HG03025 (cell line): Measurements from ENCODE around the gene ERFE.

Source experiments
- ATAC-seq: cut with Tn5 transposase; IDR thresholded peaks from one replicate; pipeline ENCODE4 v1.9.1; 2021; ENCODE audit warnings: mild to moderate bottlenecking, moderate library complexity; ENCODE audit not compliant: unreplicated experiment, low FRiP score

Gene ERFE

GRCh38 chr2:238138331-238139195 lies 20.2 kb upstream of the ERFE start, which contains the start of gene KLHL30:
KLHL30 (plus strand) TSS chr2:238138668; CDS start chr2:238140755, 2,087 bp downstream.
- ATAC-seq: no peak

DNA sequence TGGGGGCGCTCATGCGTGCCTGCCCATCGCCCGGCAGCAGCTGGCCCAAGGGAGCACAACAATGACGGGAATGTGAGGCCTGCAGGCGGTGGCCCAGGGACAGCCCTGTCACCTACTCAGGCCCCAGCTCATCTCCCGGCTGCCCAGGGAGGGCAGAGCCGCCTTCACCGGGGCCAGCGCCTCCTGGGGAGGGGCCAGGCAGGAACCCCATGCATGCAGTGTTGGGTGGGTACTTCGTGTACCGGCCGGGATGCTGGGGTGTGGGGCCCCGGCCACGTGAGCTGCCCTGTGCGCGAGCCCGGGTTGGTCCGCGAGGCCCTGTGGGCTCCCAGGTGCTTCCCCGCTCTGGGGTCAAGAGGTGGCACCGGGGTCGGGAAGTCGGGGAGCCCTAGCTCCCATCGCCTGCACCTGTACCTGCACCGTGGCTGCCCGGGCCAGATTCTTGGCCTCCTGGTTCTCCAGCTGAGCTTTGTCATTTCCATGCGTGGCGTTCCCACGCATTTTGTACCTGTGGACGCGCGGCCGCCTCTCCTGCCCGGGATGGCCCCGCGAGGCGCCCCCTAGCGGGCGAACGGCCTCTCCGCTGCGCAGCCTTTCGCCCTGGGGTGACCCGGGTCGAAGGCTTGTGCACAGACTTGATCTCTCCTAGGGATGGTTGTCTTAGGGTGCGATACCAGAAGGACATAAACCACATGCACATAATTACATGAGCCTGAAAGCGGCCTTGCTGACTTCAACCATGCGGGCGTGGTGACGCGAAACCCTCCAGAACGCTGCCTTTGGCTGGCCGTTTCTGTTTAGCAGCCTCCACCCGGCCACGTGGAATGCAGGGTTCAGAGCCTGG lies 19.4 kb upstream of the ERFE start:
- no peak for ATAC-seq

DNA sequence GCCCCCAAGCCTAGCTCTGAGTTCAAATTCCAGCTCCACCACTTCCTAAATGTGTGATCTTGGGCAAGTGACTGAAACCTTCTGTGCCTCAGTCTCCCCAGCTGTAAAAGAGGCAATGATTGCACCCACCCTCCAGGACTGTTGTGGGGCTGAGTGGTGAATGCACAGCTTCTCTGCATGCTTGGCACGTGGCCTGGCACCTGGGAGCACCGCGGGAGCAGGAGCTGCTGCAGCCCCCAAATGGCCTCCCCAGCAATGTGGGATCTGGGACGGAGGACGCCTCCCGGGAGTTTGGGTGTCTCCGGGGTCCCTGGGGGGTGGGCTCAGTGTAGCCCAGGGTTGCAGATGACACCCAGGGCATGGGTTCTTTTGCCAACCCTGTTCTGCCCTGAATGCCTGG lies 18.7 kb upstream of the ERFE start:
- no peak for ATAC-seq

GRCh38 chr2:238140721-238141540 lies 17.8 kb upstream of the ERFE start:
- ATAC-seq: no peak

GRCh38 chr2:238141541-238142318 lies 17.0 kb upstream of the ERFE start:
- no peak for ATAC-seq

DNA sequence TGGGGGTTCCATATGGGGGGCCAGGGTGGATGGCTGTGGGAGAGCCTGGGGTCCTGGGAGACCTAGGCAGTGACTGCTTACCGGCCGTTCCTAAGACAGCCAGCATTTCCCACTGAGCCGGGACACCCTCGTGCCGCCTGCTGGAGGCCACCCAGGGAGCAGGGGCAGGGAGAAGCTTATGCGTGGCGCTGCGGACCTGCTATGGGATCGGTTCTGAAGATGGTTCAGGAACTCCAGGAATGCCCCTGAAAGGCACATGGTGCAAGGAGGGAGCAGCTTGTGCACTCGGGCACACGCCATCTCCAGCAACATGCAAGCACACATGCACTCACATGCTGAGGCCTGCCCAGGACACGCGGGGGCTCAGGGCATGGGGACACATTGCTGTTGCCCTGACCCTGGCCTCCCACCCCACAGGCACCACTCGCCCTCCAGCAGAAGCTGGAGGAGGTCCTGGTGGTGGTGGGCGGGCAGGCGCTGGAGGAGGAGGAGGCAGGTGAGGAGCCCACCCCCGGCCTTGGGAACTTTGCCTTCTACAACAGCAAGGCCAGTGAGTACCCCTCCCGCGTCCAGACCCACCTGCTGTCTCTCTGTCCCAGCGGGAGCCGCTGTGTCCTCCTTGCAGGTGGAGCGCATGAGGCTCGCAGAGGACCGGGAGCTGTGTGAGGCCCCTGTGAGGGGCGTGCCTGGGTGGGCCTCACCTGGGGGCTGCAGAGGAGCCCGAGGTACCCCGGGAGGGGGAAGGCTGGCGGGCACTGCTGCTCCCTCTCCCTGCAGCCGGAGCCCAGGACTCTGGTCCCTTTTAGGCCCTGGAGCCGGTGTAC lies 16.2 kb upstream of the ERFE start:
- ATAC-seq: no peak

GRCh38 chr2:238143239-238143951 lies 15.4 kb upstream of the ERFE start:
- no peak for ATAC-seq

- ATAC-seq: no peak
Measured at GRCh38 chr2:238144262-238144661, 14.5 kb upstream of the ERFE start.

DNA sequence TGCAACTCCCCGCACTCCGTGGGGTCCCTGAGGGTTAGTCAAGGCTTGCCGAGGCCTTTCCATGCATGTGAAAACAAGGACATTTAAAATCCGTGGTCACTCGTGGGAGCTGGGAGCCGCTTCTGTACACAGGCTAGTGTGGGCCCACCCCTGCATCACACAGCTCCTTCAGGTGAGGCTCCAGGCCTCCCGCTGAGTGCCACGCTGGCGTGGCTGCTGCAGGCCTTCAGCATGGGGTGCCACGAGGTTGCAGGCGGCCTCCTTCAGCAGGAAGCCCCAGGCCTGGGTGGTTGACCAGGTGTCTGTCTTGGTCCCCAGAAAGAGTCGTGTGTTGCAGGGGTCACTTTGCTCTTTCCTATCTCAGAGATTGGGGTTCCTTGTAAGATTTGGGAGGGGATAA lies 13.7 kb upstream of the ERFE start:
- no peak for ATAC-seq

GRCh38 chr2:238145851-238146250 lies 12.9 kb upstream of the ERFE start:
- no peak for ATAC-seq

DNA sequence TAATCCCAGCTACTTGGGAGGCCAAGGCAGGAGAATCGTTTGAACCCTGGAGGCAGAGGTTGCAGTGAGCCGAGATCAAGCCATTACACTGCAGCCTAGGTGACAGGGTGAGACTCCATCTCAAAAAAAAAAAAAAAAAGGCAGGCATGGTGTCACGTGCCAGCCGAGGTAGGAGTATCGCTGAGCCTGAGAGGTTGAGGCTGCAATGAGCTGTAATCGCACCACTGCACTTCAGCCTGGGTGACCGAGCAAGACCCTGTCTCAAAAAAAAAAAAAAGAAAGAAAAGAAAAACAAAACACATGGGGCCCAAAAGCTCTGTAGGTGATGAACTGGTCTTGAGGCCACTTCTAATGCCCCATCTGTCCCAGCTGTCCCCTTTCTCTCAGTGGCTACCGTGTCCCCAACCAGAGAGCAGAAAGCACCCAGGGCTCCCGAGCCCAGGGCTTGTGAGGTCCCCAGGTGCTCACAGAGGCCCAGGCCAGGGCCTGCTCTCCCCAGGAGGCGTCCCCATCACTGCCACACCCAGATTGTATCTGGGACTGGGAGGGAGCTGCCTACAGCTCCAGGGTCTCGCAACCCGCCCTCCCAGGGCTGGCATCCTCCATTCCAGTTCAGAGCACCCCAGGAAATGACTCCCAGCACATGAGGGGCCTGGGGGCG lies 11.8 kb upstream of the ERFE start:
- ATAC-seq: no peak

DNA sequence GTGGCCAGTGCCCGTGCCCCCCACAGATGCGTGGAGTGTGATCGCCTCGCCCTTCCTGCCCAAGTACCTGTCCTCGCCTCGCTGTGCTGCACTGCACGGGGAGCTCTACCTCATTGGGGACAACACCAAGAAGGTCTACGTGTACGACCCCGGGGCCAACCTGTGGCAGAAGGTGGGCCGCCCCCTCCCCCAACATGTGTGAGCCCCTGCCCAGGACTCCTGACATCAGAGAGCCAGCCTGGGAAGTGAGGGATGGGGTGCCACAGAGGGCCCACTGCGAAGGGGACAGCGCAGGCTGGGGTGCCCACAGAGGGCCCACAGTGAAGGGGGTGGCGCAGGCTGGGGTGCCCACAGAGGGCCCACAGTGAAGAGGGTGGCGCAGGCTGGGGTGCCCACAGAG lies 9.8 kb upstream of the ERFE start:
- ATAC-seq: no peak

DNA sequence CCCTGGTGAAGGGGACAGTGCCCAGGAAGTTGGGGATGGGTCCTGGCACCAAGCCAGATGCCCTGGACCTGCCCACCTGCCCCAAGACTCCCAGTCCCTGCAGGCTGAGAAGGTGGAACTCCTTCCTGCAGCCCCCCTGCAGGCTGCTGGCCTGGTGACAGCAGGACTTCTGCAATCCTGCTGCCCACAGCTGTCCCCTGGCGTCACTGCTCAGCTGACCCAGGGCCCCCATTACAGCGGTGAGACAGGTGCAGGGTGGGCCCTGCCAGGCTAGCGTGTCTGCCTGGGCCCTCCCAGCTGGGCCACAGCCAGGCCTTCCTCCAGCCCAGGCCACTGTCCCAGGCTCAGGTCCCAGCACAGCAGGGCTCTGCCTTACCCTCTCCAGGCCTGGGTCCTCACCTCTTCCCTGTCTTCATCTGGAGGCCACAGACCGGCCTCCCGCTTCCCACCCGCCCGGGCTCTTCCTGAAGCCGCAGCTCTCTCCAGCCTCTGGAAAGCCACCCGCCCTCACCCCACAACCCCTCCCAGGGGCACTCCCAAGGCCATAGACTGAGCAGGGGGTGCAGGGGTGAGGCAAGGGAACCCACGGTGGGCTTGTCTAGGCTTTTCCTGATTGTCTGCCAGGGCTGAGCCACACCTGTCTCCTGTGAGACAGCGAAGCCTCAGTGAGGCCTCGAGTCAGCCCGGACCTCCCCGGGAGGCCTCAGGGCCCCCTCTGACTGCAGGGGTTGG lies 8.8 kb upstream of the ERFE start:
- ATAC-seq: no peak

GRCh38 chr2:238150686-238151085 lies 8.1 kb upstream of the ERFE start:
- ATAC-seq: no peak

DNA sequence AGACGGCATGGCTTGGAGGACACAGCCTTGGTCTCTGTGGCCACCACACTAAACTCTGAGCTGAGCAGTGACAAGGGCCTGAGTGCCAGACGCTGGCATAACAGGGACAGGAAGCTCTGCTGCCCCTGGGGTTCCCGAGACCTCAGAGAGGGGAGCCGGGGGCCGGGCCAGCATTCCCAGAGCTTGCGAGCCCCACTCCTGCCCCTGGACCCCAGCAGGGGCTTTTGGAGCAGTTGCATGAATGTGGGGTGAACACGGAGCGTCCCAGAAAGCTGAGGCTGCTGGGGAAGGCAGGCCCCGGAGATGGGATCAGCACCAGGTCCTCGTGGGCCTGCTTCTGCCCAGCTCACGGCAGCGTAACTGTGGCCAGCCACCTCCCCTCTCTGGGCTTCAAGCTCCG lies 7.6 kb upstream of the ERFE start:
- no peak for ATAC-seq

GRCh38 chr2:238151628-238152235 lies 7.0 kb upstream of the ERFE start:
- no peak for ATAC-seq
